ENCODE results near the gene RCN2.

RCN2 gene

DNA sequence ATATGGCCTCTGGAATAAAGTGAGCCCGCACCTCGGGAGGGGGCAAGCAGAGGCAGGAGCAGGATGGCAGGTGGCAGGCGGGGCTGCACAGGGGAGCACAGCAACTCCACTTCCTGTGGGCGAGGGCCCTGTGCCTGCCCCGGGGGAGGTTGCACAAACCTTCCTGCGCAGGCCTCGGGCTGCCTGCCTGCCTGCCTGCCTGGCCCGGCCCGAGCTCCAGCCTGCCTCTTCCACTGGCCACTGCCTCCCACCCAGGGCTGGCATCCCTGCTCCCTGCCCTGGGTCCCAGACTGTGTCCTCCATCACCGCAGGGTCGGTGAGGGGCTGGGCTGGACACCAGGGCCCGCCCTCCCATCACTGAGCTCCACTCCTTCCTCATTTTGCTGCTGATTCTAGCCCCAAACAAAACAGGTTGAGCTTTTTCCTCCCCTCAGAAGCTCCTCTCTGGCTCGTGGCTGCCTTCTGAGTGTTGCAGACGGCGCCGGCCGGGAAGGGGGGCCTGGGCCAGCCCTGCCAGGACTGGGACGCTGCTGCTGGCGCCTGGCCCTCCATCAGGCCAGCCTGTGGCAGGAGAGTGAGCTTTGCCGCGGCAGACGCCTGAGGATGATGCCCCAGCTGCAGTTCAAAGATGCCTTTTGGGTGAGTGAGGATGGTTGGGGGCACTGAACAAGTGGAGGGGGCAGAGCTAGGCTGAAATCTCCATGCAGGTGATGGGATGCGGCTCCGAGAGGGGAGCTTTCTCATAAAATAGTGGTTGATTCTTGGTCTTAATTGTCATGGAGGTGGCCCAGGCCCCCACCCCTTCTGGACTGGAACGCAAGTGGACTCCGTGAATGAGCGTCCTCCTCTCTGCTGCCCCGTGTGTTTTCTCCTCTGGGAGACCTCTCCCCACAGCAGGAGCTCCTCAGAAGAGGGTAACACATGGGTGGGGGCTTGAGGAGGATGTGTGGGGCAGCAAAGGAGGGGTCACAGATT, 63.7 kb downstream of the RCN2 start, which contains the start of gene PSTPIP1:
TSS of gene PSTPIP1 (plus strand) at position 156 of the 975 bp plus-strand sequence. CDS start at position 604, 448 bp downstream.
- DNase-seq: no peak

DNA sequence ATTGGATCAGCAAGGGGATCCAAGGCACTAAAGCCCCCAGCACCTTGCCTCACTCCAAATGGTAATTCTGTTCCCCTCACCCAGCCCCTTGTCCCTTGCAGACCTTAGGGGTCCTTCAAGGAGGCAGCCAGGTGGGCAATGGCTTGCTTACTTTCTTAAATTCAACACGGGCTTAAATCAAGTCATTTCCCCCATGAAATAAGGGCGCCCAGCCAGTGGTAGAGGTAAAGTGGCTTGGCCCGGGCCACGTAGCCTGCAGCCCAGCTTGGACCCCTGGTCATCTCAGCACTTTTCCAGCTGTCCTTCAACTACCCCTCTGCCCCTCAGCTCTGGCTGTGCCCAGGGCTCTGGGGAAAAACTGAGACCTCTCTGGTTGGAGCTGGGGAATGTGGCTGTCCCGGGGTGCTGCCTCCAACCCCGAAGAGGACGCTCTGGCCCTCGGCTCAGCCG, 64.6 kb downstream of the RCN2 start:
- no peak for DNase-seq

DNA sequence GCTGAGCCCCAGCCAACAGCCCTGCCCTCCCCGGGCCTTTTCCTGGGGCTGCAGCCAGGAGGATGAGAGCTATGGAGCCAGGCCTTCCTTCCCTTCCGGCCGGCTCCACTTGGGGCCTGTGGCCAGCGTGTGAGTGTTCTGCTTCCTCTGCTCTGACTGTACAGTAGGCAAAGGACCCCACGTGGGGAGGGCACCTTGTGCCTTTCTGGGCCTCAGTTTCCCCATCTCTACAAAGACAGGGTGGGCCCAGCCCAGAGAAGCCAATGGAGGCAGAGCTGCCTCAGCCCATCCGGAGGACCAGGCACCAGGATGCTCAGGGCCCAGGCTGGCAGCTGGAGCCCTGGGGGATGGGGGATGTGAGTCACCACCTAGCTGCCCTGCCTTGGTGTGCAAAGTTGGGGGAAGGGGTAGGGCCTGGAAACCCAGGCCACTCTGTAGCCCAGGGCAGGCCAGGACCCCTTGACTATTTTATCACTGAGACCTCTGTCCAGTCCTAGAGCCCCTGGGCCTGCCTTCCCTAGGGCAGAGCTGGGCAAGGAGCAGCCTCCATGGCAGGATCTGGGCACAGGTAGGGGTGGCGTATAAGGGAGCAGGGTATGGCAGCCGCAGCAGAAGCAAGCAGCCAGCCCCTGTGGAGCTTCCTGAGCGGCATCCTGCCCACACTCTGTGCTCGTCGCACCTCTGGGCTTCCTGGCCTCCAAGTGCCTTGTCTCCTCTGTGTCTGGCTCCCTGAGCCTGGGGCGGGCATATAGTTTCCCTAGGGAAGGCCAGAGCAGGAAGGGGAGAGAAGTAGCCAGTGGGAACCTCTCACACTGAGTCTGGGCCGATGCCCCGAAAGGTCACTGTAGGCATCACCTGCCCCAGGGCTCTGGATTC, 65.2 kb downstream of the RCN2 start:
- no peak for DNase-seq

DNA sequence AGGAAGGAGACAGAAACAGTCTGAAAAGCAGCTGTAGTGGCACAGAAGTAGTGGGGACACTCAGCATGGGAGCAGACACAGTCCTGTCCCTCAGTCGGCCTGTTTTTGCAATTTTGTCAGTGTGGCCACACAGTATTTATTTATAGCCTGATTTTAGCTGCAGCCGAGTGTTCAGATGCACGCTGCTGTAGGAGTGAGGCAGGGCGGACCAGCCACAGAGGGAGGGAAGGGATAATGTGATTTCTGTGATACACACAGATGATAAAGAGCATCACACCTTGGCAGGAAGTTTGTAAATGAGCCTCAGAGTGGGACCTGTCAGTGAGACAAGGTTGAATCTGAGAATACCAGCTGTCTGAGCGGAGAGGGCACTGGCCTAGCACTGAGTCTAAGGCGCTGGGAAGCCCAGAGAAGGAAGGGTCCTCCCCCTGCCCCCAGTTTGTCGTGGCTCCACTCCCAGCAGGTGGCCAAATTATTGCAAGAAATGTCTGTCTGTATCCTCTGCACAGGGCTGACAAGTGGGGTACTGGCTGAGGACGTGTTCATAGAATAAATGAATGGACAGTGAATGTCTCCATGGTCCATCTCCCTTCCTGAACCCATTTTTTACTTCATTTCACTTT, 67.2 kb downstream of the RCN2 start:
- no peak for DNase-seq

DNA sequence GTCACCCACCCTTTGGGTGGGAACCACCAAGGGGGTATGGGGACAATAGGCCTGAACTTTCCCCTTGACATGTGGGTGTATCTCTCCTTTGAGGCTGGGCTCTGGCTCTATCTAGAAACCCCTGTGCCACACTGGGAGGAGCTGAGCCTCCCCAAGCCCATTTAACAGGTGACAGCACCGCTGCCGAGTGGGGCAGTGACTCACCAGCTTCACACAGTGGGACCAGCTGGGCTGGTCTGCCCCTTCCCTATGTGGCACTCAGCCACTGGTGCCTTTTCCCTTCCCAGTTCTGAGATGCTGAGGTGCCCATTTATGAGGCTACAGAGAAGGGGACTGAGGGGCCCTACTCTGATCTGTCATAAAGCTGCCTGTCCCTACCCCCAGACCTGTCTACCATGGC, 68.4 kb downstream of the RCN2 start:
- DNase-seq: no peak

DNA sequence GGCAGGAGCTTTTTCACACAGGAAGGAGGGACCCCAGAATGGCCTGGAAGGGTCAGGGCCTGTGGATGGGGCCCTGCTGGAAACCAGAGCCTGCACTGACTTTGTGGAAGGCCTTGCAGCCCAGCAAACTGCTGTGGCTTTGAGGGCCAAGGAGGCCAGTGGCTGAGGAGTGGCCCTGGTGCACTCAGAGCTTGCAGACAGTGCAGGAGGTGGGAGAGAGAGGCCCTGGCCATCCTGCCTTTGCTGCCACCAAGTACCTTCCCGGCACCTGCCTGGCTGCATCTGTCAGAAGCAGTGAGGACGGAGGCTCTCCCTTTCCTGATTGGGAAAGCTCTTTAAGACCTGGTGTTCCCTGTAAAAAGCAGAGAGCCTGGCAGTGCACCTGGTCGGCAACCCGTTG, 69.8 kb downstream of the RCN2 start:
- DNase-seq: no peak

DNA sequence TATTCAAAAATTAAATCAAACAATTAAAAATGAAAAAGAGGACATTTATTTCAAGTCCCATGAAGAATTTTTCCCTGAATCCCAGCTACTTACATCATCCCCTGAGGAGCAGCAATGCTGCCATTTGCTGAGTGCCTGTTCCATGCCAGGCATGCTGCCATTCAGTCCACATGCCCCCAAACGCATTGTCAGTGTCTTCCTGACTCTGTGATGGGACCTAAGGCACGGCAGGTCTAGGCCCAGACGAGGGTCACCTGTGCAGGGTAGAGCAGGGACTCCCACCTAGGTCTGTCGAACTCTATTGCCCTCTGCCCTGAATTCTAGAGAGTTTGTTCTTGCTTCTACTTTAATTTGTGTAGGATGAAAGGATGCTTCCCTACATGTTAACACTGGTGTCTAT, 70.4 kb downstream of the RCN2 start:
- DNase-seq: no peak

DNA sequence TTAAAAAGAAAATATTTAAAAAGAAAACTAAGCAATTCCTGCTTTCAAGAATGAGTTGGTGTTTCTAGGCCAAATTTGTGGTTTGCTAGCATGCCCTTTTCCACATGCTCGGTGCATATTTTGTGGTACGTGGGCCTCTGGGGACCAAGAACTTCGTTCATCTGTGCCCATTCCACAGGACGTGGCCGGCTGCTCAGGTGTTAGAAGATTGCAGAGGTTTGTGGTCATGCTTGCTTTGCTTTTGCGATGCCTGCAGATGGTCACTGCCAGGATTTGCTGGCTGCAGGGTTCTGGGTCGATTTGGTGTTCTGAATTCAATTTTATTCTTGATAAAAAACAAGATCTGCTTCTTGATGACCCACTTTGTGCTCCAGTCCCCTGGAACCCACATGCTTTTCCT, 70.9 kb downstream of the RCN2 start:
- no peak for DNase-seq

DNA sequence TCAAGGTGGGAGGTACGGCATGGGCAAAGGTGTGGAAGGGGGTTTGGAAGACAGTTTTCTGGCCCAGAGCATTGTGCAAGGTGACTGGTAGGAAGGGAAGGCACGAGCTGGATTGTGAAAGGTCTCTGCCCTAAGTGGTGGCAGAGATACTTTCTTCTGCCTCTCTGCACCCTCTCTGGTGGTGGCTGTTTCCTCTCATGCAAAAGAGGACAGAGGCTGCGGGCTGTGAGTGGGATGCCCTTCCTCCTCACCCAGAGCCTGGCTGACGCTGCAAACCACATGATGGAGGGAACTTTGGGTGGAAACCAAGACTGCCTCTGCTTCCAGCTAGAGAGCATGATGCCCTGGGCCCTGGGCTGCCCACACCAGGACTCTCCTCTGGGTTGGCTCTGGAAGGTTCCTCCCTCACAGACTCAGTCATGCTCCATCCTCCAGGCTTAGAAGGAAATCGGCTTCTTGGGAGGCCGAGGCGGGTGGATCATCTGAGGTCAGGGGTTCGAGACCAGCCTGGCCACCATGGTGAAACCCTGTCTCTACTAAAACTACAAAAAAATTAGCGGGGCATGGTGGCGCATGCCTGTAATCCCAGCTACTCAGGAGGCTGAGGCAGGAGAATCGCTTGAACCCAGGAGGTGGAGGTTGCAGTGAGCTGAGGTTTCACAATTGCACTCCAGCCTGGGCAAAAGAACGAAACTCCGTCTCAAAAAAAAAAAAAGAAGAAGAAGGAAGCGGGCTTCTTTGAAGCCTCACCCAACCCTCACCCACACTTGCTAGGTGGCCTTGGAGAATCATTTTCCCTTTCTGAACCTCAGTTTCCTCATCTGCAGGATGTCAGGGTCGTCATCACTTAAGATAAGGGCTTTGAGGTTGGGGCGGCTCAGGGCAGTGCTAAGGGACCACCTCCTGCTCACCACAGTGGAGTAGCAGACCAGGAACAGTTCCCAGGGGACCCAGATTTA, 71.7 kb downstream of the RCN2 start:
- no peak for DNase-seq

Data from NCI-H187 treated with DMSO at 0.1 percent for 48 hours (cell line).